ENCODE measurements around the gene HCN4.

DNA sequence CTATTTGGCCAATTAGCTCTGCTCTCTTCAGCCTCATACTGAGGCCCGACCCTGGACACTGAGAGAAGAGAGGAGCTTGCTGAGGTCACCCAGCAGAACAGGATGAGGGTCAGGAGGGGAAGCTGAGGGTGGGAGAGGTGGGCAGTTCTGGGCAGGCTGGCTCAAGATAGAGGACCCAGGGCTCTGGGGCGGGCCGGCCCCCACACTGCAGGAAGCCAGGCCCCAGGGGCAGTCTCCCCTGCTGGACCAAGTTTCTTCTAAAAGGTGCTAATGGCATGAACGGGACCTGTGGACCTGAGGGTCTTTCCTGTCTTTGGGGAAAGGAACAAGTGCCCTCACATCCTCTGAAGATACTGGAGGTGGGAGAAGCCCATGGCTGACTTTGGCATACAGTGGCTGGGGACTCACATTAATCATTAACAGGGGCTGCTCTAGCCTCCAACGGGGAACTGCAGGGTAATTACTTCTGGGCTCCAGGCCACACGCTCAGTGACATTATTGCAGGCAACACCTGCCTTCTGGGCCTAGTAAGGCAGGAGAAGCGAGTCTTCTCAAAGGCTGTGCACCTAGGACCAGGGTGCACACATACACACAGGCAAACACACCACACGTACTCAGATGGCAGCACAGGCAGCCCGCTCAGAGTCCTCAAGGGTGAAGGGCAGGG lies 10.6 kb downstream of the HCN4 start:
- TF ChIP-seq SIX5 (IDR thresholded peaks at IDR 0.05; ENCODE audit: low read depth, low read length) (no peak), POLR2A (IDR thresholded peaks at IDR 0.05; ENCODE audit: control extremely low read depth in 1 of 2, low read depth in 2 of 2, low read length in 2 of 2) (no peak), RAD21 (IDR thresholded peaks at IDR 0.05 in 1 of 2, conservative IDR thresholded peaks at IDR 0.05 in 1 of 2; ENCODE audit: low read depth in 2 of 2, low read length in 2 of 2) (no peak), EP300 (IDR thresholded peaks at IDR 0.05; ENCODE audit: borderline replicate concordance in 1 of 2, low read depth in 2 of 2, low read length in 2 of 2) (no peak), POLR2AphosphoS5 (IDR thresholded peaks at IDR 0.05; ENCODE audit: low read depth, low read length) (no peak), EZH2 (IDR thresholded peaks at IDR 0.05; ENCODE audit: low read depth, low read length, severe bottlenecking) (no peak), RFX5 (IDR thresholded peaks at IDR 0.05; ENCODE audit: borderline replicate concordance, low read depth, low read length) (no peak), CHD2 (IDR thresholded peaks at IDR 0.05; ENCODE audit: low read length) (no peak)
- TF ChIP-seq, protein P1, sequence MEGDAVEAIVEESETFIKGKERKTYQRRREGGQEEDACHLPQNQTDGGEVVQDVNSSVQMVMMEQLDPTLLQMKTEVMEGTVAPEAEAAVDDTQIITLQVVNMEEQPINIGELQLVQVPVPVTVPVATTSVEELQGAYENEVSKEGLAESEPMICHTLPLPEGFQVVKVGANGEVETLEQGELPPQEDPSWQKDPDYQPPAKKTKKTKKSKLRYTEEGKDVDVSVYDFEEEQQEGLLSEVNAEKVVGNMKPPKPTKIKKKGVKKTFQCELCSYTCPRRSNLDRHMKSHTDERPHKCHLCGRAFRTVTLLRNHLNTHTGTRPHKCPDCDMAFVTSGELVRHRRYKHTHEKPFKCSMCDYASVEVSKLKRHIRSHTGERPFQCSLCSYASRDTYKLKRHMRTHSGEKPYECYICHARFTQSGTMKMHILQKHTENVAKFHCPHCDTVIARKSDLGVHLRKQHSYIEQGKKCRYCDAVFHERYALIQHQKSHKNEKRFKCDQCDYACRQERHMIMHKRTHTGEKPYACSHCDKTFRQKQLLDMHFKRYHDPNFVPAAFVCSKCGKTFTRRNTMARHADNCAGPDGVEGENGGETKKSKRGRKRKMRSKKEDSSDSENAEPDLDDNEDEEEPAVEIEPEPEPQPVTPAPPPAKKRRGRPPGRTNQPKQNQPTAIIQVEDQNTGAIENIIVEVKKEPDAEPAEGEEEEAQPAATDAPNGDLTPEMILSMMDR (IDR thresholded peaks at IDR 0.05; ENCODE audit: control extremely low read depth in 1 of 3, insufficient read depth in 1 of 3, low read depth in 1 of 3, low read length in 3 of 3), result no peak
